Right renal pelvis (tissue), 4 donors: ENCODE data around the gene CNTF. TPM values are rescaled to one million over a fixed set of nuclear protein-coding genes. Genes with fewer than 3 reads are reported as not detected.
"Not testable (repeated sequence)": the region's sequence is repeated elsewhere in the genome, so short reads cannot be mapped to it uniquely, and the experiment has no call there.

Experiments used
- DNase-seq, 4 donors: peaks; one replicate each; pipeline ENCODE4 v3.0.0-alpha.2; 2013; ENCODE audit warnings: low read depth in 4 of 4, low spot score in 3 of 4, missing footprints in 1 of 4
- polyA plus RNA-seq, 4 donors: library from polyadenylated mRNA; unstranded; fragments of 120-200 nt; gene quantifications; one replicate each; pipeline ENCODE4 v1.2.1, GENCODE V29; 2013; ENCODE audit not compliant: insufficient read length in 4 of 4

The CNTF gene, protein sequence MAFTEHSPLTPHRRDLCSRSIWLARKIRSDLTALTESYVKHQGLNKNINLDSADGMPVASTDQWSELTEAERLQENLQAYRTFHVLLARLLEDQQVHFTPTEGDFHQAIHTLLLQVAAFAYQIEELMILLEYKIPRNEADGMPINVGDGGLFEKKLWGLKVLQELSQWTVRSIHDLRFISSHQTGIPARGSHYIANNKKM
- 1 to 10 TPM in 3 of 4 donors, under 1 TPM in 1; 0.97 to 1.5 (median 1.2) TPM for polyA plus RNA-seq

GRCh38 chr11:58622344-58622743 is at the start of gene CNTF:
TSS of gene CNTF (plus strand) at chr11:58622665. CDS start at chr11:58622753, 88 bp downstream.
- DNase-seq: no peak

GRCh38 chr11:58572906-58573305 is 49.6 kb upstream of the CNTF start:
- DNase-seq: not testable (repeated sequence)

- DNase-seq: no peak
These were observed 48.9 kb upstream of the CNTF start for GRCh38 chr11:58573451-58574104.

GRCh38 chr11:58574881-58575280 is 47.6 kb upstream of the CNTF start:
- no peak for DNase-seq

DNA sequence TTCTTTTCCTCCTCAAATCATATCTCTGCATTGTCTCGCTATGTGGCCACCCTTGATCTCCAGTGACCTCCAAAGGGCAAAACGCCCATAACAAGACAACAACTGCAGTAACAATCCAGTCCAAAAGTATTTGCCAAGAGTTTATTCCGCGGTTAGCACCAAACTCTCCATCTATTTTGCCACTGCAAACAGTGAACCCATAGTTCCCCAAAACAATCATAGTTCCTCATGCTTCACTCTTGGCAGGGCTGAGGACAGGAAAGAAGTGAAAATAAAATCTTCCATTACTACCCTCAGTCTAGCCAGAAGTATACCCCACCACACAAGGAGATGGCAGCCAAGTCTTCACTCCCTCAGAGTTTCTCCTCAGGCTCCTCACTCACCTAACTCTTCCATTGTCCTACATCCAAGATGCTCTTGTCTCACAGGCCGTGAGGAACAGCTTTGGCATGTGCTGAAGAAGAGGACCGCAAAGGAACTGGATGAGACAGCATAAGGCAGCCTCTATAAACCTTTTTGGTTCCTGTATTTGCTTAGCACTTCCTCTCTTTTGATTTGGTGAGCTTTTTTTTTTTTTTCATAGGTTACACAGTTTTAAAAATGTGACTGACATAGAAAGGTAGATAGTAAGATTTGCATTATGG is 47.0 kb upstream of the CNTF start, which contains the start of gene LPXN:
LPXN (minus strand) TSS at position 480 of the 644 bp plus-strand sequence; CDS start at position 396, 84 bp downstream.
- DNase-seq: no peak

DNA sequence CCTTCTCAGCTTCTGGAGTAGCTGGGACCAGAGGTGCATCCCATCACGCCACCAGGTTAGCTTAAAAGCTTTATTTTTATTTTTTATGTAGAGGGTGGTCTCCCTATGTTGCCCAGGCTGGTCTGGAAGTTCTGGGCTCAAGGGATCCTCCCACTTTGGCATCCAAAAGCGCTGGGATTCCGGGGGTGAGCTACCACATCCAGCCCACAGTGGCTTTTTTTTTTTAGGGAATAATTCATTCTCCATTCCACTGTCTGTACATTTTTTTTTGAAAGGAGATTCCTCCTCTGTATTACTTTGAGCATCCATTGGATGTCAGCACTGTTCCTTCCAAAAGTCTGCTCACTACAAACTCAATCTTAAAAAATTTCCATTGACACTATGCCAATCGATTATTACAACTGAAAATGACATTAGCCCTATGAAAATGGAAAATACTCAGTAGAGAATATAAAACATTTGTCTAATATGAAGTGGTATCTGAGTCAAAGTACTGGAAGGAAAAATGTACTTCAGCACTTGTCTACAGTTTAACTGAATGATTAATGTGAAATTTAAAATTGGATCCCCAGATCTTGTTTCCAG is 45.5 kb upstream of the CNTF start:
- DNase-seq: peak in 1 of 4 donors; percentile 10

- DNase-seq: peak in 1 of 4 donors; percentile 11
These were observed 44.8 kb upstream of the CNTF start for GRCh38 chr11:58577555-58578135.

DNA sequence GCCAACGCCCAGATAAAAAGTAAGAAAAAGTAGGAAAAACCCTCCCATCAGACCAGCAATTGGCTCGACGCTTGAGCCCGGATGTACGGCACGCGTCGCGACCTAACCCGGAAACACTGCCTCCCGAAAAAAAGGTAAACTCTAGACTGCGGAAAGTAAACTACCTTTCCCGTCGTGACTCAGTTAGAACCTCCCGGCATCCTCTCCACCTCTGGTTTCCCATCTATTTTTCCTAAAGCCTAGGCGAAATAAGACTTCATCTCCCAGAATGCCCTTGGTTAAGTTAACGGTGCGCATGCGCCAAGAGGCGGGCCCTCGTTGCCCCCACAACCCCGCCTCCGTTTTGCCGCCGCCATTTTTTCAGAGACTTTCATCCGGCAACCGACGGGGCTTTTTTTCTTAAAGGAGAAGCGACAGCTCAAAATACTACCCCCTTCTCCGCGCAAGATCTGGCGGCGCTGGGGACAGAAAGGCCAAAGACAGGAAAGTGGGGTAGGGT is 44.3 kb upstream of the CNTF start:
- peak; percentile 93 to 97 (median 96) for DNase-seq

- peak; percentile 94 to 98 (median 95) for DNase-seq
These were observed 43.8 kb upstream of the CNTF start, which contains the start of gene ZFP91 for GRCh38 chr11:58578635-58579191. TSS of gene ZFP91 (plus strand) at chr11:58579063. CDS start at chr11:58579282, 219 bp downstream.

- peak; percentile 82 to 88 (median 84) for DNase-seq
These were observed 43.0 kb upstream of the CNTF start for GRCh38 chr11:58579192-58580129.

- no peak for DNase-seq
These were observed 42.2 kb upstream of the CNTF start for GRCh38 chr11:58580311-58580710.

DNA sequence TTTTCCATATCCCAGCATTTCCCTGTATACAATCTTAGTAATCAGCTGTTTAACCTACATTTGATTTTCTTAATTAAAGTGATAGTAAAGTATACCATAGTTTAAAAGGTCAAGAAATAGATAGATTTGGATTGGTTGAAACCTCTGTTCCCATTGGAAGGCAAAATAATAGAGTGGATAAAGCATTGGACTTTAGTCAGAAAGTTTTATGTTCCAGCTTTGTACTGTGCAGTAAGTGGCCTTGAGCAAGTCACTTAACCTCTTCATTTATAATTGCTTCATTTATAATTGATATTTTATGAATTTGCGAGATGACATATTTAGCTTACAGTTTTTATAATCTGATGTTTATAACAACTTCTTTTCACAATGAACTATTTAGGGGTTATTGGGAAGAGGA is 40.0 kb upstream of the CNTF start:
- DNase-seq: no peak

DNA sequence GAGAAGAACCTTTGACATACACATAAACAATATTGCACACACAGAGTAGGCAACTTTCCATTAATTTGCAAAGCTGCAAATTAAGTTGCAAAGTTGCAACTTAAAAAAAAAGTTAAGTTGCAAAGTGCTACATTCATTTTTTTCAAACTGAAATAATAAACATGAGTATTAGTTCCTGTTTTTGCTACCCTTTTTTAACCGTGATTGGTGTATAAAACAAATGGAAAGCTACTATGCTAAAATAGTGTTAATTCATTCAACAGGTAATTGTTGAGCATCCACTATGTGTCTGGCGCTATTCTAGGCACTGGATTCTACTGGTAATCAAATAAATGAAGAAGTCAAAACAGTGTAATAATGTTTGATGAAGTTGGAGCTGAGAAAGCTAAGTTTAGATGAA is 35.5 kb upstream of the CNTF start:
- no peak for DNase-seq

DNA sequence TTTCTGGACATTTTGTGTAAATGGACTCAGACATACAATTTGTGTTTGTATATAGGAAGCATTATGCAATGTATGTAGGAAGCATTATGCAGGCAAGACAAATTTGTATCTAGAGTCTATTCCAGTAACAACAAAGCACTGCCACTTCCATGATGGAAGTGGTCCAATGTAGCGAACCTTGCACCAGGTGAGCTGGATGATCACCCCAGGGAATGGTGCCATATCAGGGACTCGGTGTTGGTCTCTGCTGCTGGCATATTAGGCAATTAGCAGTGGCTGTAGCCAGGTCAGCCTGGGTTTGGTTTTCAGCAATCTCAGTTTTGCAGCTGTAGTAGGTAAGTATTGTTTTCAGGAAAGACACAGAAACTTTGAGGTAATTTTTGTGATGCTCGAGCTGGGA is 30.8 kb upstream of the CNTF start:
- no peak for DNase-seq

DNA sequence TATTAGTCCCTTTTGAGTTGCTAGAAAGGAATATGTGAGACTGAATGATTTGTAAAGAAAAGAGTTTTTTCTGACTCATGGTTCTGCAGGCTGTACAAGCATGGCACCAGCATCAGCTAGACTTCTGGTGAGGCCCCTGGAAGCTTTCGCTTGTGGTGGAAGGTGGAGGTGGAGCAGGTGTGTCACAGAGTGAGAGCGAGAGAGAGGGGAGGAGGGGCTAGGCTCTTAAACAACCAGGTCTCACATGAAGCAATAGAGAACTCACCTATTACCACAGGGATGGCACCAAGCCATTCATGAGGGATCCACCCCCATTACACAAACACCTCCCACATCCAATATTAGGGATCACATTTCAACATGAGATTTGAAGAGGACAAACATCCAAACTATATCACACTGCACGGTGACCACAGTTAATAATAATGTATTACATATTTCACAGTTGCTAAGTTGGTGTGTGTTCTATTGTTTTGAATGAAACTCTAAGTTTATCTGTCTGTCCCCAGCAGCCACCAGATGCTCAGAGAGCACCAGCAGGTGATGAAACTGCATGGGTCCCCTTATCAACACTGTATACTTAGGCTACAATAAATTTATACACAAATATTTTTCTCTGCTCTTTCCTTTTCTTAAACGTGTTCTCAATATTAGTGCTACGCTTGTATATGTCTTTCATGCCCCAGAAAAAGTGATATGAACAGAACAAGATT is 29.5 kb upstream of the CNTF start:
- DNase-seq: no peak

DNA sequence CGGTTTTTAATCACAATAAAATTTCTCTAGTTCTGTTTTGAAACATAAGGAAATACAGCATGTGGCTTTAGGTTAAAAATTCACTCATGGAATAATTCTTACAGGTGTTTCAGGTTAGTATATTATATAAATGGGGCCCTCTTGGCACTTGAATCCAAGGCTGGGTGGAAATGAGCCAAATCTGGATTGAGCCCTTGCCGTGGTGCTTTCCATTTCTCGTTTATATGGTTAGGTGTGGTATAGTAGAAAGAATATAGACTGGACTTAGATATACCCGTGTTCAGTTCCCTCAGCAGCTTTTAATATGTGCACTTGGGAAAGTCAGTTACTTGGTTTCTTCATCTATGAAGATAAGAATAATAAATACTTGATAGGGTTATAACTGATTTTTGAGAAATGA is 27.6 kb upstream of the CNTF start:
- no peak for DNase-seq

DNA sequence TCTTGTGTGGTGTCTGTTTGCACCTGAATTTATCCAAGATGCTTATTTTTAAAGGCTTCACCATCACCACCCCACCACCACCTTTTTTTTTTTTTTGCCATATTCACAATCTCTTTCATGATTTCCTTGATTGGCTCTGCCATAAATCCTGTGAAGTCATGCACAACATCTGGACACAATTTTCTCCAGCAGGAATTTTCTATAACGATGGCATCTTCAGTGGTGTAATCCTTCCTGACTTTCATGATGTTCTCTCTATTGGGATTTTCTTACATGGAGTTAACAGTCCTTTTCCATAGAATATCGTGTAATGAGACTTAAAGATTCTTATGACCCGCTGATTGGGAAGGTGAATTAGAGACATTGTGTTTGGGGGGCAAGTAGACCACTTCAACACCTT is 25.8 kb upstream of the CNTF start:
- no peak for DNase-seq

DNA sequence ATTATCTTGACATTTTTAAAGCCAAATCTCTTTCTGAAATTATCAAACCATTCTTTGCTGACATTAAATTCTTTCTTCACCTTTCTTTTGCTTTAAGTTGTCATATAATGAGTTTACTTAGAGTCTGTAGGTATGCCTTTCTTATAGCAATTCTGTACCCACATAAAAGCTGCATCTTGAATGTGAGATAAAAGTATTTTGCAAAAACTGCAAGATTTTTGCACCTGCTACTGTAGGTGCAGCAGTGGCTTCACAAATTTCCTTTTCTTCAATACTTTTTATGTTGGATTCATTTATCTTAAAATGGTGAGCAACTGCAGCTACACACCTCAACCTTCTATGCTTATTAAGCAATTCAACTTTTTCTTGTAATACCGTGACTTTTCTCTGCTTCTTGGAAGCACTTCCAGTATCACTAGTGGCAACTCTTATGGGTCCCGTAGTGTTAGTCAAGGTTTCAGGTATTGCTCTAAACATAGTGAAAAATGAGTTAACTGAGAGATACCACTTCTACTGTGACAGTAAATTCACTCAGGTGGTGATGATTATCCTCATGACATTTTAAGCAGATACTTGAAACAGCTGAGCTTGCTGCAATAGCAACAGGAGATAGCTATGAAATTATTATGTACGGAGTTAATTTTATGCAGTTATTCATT is 24.9 kb upstream of the CNTF start:
- DNase-seq: no peak
